Activated CD4-positive, alpha-beta T cell treated with anti-CD3 and anti-CD28 coated beads, Interleukin-10, Interleukin-2, amounts not matched to agents 100 ng/mL and 50 ng/mL, durations not matched to agents 16 hours and 8 hours (primary cell): ENCODE measurements around the gene DENND2A.
"Not testable (repeated sequence)": the region's sequence is repeated elsewhere in the genome, so short reads cannot be mapped to it uniquely, and the experiment has no call there.

Source experiments
- DNase-seq: peaks from one replicate; pipeline ENCODE4 v3.0.0-alpha.2; 2020

The DENND2A gene, protein sequence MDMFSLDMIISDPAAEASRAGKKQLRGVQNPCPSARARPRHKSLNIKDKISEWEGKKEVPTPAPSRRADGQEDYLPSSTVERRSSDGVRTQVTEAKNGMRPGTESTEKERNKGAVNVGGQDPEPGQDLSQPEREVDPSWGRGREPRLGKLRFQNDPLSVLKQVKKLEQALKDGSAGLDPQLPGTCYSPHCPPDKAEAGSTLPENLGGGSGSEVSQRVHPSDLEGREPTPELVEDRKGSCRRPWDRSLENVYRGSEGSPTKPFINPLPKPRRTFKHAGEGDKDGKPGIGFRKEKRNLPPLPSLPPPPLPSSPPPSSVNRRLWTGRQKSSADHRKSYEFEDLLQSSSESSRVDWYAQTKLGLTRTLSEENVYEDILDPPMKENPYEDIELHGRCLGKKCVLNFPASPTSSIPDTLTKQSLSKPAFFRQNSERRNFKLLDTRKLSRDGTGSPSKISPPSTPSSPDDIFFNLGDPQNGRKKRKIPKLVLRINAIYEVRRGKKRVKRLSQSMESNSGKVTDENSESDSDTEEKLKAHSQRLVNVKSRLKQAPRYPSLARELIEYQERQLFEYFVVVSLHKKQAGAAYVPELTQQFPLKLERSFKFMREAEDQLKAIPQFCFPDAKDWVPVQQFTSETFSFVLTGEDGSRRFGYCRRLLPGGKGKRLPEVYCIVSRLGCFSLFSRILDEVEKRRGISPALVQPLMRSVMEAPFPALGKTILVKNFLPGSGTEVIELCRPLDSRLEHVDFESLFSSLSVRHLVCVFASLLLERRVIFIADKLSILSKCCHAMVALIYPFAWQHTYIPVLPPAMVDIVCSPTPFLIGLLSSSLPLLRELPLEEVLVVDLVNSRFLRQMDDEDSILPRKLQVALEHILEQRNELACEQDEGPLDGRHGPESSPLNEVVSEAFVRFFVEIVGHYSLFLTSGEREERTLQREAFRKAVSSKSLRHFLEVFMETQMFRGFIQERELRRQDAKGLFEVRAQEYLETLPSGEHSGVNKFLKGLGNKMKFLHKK

DNA sequence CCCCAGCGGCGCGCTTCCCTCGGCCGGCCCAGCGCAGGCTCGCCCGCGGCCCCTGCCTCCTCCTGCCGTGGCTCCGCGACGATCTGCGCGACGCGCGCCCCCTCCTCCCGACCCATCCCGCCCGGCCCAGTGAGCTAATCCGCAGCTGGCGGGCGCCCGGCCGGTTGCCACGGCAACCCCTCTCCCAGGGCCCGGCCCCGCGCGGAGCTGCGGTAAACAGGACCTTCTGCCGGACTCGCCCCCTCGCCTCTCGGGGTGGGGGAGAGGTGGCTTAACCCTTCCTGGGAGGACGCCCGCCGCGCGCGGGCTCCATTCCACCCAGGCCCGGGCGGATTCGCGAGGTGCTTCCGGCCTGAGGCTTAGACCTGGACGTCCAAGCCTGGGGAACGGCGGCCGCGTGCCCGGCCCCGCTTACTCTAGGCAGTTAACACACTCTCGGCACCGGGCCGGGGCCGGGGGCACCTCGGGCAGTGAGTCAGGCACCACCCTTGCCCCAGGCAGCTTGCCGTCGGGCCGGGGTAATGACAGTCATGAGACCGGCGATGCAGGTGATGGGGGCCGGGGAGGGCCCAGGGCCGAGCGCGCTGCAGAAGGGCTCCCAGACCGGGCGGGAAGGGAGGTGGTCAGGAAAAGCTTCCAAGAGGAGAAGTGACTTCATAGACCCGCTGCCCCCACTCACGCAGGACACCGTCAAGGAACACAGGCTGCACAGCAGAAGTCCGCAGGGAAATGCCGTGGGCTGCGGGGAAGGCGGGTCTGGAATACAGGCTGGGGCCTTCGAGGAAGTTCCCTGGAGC, at the start of gene DENND2A:
Gene DENND2A, minus strand, starts transcription at position 87 of the 797 bp plus-strand sequence. CDS start 38,416 bp downstream, outside the sequence.
- DNase-seq, result no peak

DNA sequence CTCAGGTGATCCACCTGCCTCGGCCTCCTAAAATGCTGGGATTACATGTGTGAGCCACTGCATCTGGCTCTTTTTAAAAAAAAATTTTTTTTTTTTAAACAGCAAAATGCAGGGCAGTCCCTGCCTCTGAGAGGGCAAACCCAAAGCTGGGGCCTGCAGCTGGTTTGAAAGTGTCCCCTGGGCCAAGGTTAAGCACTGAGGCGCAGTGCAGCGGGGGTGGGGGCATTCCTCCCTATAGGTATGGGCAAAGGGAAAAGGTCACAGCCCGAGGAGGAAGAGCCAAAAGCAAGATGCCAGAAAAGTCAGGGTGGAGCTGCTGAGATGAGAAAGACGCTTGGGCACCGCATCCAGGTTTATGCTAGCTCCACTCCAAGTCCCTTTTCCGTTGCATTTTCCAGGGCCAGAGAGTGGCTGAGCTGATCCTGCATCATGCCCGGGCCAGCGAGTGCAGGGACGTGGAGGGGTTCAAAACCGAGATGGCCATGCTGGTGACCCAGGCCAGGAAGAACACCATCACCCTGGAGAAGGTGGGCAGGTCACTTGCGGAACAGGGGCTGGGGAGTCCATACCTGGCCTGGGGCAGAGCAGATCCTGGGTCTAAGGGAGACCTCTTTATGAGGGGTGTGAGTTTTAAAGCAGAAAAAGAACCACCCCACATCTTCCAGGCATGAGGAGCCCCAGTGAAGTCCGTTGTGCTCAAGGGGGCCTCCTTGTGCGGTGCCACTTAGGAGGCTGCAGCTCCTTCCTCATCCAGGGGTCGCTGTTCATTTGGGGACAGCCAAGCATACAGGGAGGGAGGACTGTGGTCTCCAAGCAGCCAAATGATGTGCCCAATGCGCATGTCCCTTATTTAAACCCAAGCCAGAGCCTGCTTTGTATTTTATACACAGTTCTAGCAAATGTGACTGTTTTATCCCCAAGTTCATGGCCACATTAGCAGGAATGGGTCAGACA, 48.9 kb upstream of the DENND2A start:
- DNase-seq, result no peak

- no peak for DNase-seq
These were observed 47.7 kb upstream of the DENND2A start for GRCh38 chr7:140688341-140688740.

DNA sequence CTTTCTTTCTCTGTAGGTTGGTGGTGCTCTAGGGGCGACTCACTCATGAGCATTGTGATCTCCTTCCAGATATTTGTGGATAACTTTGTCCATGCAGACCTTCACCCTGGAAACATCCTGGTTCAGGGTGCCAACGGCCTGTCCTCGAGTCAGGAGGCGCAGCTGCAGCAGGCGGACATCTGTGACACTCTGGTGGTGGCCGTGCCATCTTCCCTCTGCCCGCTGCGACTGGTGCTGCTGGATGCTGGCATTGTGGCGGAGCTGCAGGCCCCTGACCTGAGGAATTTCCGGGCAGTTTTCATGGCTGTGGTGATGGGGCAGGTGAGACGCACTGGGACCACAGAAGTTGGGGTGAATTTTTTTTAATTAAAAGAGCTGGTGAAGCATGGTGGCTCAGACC, 46.3 kb upstream of the DENND2A start:
- DNase-seq, result no peak

DNA sequence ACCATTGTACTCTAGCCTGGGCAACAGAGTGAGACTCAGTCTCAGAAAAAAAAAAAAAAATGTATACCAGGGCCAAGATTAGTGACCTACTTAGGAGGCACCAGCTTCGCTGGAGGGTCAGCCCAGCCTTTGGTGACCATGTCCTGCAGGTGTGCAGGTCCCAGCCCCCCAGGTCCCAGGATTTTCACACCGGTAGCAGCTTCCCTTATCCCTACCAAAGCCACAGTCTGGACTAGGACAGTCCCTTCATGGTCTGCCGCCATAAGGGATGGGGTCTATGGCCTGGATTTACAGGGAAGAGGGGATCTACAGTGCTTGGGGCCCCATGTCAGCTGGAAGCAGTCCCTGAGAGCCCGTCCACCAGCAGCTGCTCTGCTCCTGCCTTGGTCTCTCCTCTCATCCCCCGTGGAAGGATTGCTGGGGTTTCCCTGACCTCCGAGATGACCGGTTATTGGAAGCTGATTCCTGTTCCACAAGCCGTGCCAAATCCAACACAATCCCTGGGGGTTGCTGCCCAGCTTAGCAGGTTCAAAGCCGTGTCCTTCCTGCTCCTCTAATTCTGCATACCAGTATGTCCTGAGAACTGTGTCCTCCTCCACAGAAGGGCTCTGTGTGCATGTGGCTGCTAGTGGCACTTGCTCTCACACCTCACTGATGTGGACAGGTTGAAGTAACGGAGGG, 44.9 kb upstream of the DENND2A start:
- DNase-seq, result no peak

DNA sequence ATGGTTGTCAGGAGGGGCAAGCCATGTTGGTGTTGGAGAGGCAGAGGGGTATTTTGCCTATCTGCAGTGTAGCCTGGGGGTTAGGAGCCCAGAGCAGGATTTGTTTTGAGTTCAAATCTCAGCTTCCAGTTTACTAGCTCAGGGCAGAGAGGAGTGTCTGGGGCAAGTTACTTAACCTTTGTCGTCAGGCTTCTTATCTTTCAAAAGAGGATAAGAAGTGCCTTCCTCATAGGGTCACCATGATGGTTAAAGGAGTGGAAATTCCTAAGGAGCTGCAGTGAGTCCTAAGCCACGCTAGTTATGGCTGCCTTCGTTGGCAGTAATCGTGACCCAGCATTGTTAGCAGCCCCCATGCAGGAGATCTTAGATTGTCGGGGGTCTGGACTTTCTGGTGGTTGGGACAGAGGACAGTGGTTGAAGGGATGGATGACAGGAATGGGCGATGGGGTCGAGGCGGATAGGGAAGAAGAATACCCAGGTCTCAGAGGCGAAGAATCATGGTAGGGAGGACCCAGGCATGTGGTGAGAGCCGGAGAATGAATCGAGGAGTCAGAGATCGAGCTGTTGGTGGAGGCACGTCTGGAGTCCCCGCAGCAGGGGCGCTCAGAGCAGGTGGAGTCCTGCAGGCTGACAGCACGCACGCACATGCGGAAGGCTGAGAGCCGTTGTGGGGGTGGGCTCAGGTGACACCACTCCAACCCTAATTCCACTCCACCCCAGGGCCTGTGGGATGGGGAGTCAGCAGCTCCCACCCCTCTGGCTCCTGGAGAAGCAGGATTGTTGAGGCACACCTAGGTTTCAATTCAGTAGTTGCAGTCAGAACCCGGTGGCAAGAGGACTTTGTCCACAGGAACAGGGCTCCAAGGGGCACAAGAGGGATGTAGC, 43.7 kb upstream of the DENND2A start:
- DNase-seq, result no peak

- no peak for DNase-seq
These were observed 43.0 kb upstream of the DENND2A start for GRCh38 chr7:140683657-140684056.

- DNase-seq, result no peak
These were observed 41.2 kb upstream of the DENND2A start for GRCh38 chr7:140681766-140682165.

- no peak for DNase-seq
These were observed 40.3 kb upstream of the DENND2A start for GRCh38 chr7:140680886-140681285.

GRCh38 chr7:140679186-140679585, 38.6 kb upstream of the DENND2A start:
- no peak for DNase-seq

DNA sequence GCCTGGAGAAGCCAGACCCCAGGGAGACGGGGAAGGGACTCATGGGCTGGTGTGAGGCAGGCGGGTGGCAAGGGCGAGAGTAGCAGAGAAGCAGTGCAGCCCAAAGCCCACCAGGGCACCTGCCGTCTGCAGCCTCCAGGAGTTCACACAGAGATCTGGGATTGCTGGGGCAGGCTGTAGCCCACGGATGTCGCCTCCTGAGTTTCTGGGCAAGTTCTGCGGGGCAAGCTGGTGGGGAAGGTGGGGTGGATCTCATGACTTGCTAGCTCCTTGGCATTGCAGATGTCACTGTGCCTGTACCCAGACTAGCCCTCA, 38.2 kb upstream of the DENND2A start:
- DNase-seq, result no peak

DNA sequence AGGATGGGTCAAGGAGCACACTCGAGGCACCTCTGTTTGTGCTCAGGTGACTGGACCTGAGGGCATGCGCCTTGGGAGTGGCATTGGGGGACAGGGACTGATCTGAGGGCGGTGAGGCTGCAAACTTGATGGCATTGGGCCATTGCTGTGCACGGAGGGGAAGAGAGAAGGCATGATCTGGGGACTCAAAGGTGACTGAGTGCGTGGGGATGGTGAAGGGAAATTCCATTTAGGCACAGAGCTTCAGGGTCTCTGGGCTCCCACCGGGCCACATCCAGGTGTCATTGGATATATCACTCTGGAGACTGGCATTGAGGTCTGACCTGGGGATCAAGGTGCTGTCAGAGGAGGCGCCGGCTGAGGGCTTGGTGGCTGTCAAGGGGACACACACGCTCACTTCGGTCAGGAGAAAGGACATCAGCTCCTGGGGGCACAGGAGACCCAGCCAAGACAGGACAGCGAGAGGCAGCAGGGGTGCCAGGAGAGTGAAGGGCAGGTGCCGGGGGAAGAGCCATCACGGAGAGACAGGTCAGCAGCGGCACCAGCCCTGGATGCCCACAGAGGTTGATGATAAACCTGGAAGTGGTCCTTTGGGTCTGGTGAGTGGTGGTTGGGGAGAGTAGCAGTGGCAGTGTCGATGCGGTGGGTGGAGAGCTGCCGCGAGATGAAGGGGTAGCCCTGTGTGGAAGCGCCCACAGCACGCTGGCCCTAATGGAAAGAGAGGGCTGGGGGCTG, 37.6 kb upstream of the DENND2A start:
- no peak for DNase-seq

- no peak for DNase-seq
These were observed 36.9 kb upstream of the DENND2A start for GRCh38 chr7:140677496-140677895.

DNA sequence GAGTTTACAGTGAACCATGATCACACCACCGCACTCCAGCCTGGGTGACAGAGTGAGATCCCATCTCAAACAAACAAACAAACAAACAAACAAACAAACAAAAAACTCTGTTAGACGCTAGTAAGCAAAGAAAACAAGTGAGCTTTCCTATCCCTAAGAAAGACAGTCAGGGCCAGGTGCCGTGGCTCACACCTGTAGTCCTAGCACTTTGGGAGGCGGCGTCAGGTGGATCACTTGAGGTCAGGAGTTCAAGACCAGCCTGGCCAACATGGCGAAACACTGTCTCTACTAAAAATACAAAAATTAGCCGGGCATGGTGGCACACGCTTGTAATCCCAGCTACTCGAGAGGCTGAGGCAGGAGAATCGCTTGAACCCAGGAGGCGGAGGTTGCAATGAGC, 36.3 kb upstream of the DENND2A start:
- DNase-seq, result not testable (repeated sequence)

GRCh38 chr7:140676306-140676705, 35.7 kb upstream of the DENND2A start:
- no peak for DNase-seq

DNA sequence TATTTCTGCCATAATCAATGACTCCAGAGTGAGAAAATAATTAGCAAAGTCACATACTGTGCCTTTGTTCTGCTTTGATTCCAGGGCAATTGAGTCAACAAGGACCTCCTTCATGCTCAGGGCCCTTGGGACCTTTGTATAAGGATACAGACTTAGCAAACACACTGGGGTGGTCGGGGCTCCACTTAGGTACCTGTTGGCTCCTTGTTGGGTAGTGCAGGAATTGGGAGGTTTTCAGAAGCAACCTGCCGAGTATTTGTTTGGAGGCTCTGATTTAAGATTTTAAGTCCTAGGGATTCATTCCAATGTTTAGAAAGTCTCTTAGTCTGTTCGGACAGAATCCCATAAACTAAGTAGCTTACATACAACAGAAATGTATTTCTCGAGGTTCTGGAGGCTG, 35.1 kb upstream of the DENND2A start:
- no peak for DNase-seq

GRCh38 chr7:140674899-140675701, 34.5 kb upstream of the DENND2A start:
- DNase-seq, result peak; percentile 15

DNA sequence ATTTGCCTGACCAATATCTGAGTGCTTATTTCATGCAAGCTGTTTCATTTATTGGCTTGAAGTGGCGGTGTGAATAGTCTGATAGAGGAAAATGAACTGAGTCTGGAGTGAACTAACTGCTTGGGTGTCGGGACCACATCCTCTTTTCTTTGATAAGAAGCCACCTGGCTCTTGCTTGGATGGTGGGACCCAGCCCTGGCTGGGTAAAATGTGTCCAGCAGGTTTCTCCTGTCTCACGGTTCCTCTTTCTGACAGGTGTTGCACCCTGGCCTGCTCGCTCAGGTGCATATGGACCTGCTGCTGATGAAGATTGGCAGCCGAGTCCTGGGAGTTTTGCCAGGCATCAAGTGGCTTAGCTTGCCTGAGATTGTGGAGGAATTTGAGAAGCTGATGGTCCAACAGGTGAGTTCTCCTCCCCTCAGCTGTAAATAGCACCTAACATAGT, 33.8 kb upstream of the DENND2A start:
- no peak for DNase-seq
